CD4-positive, alpha-beta T cell (primary cell): Measurements from ENCODE around the gene TF. TPM values are rescaled to one million over a fixed set of nuclear protein-coding genes. Genes with fewer than 3 reads are reported as not detected.

Experiments used
- ATAC-seq: fragments of 200-7000 bp; cut with Tn5 transposase; one replicate; pipeline ENCODE4 v1.10.0; 2022; ENCODE audit warnings: mild to moderate bottlenecking; ENCODE audit not compliant: poor library complexity
- CTCF ChIA-PET: fragments of 350-600 bp; sonication (Branson Sonifier 250); formaldehyde crosslinking; loops from one replicate; lab custom pipeline; 2021; ENCODE audit warnings: antibody characterized with exemption, inconsistent platforms; lab: Charles Lee
- POLR2A ChIA-PET: fragments of 350-600 bp; sonication (Branson Sonifier 250); formaldehyde crosslinking; loops from one replicate; lab custom pipeline; 2021; ENCODE audit warnings: antibody characterized with exemption, inconsistent platforms; lab: Charles Lee
- DNase-seq, 14 experiments: peaks; one replicate each; pipeline ENCODE4 v3.0.0-alpha.2; 2013 to 2020; ENCODE audit warnings: mixed read lengths in 2 of 14
- H3K27ac ChIP-seq, 2 donors: one replicate each; pipeline versions ENCODE4 v1.5.1 to v1.7.0; 2013; ENCODE audit warnings: low read length in 2 of 2, low read depth in 1 of 2, mild to moderate bottlenecking in 1 of 2
- H3K27me3 ChIP-seq, 2 experiments: 1 replicate in 1 of 2; 2 replicates in 1 of 2; pipeline versions ENCODE4 v1.6.1 to v1.7.0; 2013; ENCODE audit warnings: low read length in 2 of 2, control low read depth in 1 of 2, mild to moderate bottlenecking in 1 of 2, moderate library complexity in 1 of 2; ENCODE audit not compliant: insufficient read depth in 2 of 2, control insufficient read depth in 1 of 2
- H3K36me3 ChIP-seq: one replicate; pipeline ENCODE4 v1.6.1; 2013; ENCODE audit warnings: low read length, control low read depth; ENCODE audit not compliant: insufficient read depth
- H3K4me1 ChIP-seq: one replicate; pipeline ENCODE4 v1.6.1; 2013; ENCODE audit warnings: low read length, control low read depth; ENCODE audit not compliant: insufficient read depth
- H3K4me3 ChIP-seq: one replicate; pipeline ENCODE4 v1.5.1; 2013; ENCODE audit warnings: mild to moderate bottlenecking, low read length, moderate library complexity
- H3K9me3 ChIP-seq, 2 experiments: 1 replicate in 1 of 2; 2 replicates in 1 of 2; pipeline versions ENCODE4 v1.6.1 to v1.7.0; 2013; ENCODE audit warnings: low read length in 2 of 2, mild to moderate bottlenecking in 2 of 2, control low read depth in 1 of 2, moderate library complexity in 1 of 2; ENCODE audit not compliant: control insufficient read depth in 1 of 2, insufficient read depth in 1 of 2
- H3K27ac Mint-ChIP-seq: one replicate; pipeline ENCODE4 v1.8.0; 2020; ENCODE audit warnings: mixed read lengths
- H3K27me3 Mint-ChIP-seq: one replicate; pipeline ENCODE4 v1.8.0; 2021; ENCODE audit warnings: mixed read lengths
- H3K36me3 Mint-ChIP-seq: one replicate; pipeline ENCODE4 v1.8.0; 2021; ENCODE audit warnings: low read depth, mixed read lengths
- H3K4me1 Mint-ChIP-seq: one replicate; pipeline ENCODE4 v1.8.0; 2021; ENCODE audit warnings: low read depth, mixed read lengths
- H3K4me3 Mint-ChIP-seq: one replicate; pipeline ENCODE4 v1.8.0; 2020; ENCODE audit warnings: mild to moderate bottlenecking, mixed read lengths
- H3K9me3 Mint-ChIP-seq: one replicate; pipeline ENCODE4 v1.8.0; 2020; ENCODE audit warnings: mixed read lengths
- CTCF ChIP-seq: fragments of 200-600 bp; IDR thresholded peaks from one replicate; pipeline ENCODE4 v1.8.0; 2022; ENCODE audit warnings: antibody characterized with exemption, mild to moderate bottlenecking
- intact Hi-C, 2 experiments: fragments of 100-400 bp; cut with DNase I in 1 of 2; cut with micrococcal nuclease in 1 of 2; formaldehyde crosslinking; loops; one replicate each; pipeline versions ENCODE4 v1.15.1 to v1.9.0; 2023 to 2025; cut with DNase I, micrococcal nuclease
- total RNA-seq, 174 experiments: library from RNA in 2 of 174; stranded (reverse) in 2 of 174; gene quantifications; one replicate each; pipeline ENCODE4 v1.2.3 and lab custom pipeline; 2021 to 2026

The TF gene
- total RNA-seq, 2 experiments from 2014 or later = 0.30 to 0.34 TPM

GRCh38 chr3:133832802-133833144 lies 86.6 kb downstream of the TF start:
- Mint-ChIP-seq H3K36me3 (no peaks in the 10 kb centered on the region), H3K27ac (no peak overlapping the region), H3K4me1 (no peaks in the 10 kb centered on the region), H3K9me3 (no peaks in the 10 kb centered on the region), H3K4me3 (no peak overlapping the region), H3K27me3 (no peaks in the 10 kb centered on the region)
- no peak overlapping the region for H3K4me3 ChIP-seq
- no peaks in the 10 kb centered on the region for H3K9me3 ChIP-seq
- intact Hi-C loops = no loop called here
- no peak for TF ChIP-seq CTCF
- ATAC-seq (no peak), DNase-seq (no peak)
- no peaks in the 10 kb centered on the region for H3K36me3 ChIP-seq
- H3K27ac ChIP-seq = no peak overlapping the region
- POLR2A ChIA-PET = no interaction called here
- H3K27me3 ChIP-seq = no peaks in the 10 kb centered on the region
- CTCF ChIA-PET = no interaction called here
- H3K4me1 ChIP-seq = no peaks in the 10 kb centered on the region

GRCh38 chr3:133833267-133833666 lies 87.1 kb downstream of the TF start:
- Mint-ChIP-seq H3K4me1 (no peaks in the 10 kb centered on the region), H3K4me3 (no peak overlapping the region), H3K27ac (no peak overlapping the region), H3K27me3 (no peaks in the 10 kb centered on the region), H3K9me3 (no peaks in the 10 kb centered on the region), H3K36me3 (no peaks in the 10 kb centered on the region)
- no peak overlapping the region for H3K4me3 ChIP-seq
- no peaks in the 10 kb centered on the region for H3K27me3 ChIP-seq
- no peaks in the 10 kb centered on the region for H3K9me3 ChIP-seq
- TF ChIP-seq CTCF = no peak
- intact Hi-C loops = no loop called here
- no peak for DNase-seq
- H3K27ac ChIP-seq = no peak overlapping the region
- H3K4me1 ChIP-seq = no peaks in the 10 kb centered on the region
- ChIA-PET CTCF (no interaction called here), POLR2A (no interaction called here)
- ATAC-seq = no peak
- H3K36me3 ChIP-seq = no peaks in the 10 kb centered on the region

GRCh38 chr3:133833880-133834620 lies 87.9 kb downstream of the TF start:
- Histone ChIP-seq H3K4me1 (no peaks in the 10 kb centered on the region), H3K9me3 (no peaks in the 10 kb centered on the region), H3K27me3 (no peaks in the 10 kb centered on the region), H3K36me3 (no peaks in the 10 kb centered on the region), H3K27ac (no peak overlapping the region), H3K4me3 (no peak overlapping the region)
- Mint-ChIP-seq H3K4me1 (no peaks in the 10 kb centered on the region), H3K27ac (no peak overlapping the region), H3K4me3 (no peak overlapping the region), H3K27me3 (no peaks in the 10 kb centered on the region), H3K9me3 (no peaks in the 10 kb centered on the region), H3K36me3 (no peaks in the 10 kb centered on the region)
- intact Hi-C loops = no loop called here
- ATAC-seq = no peak
- CTCF ChIA-PET = no interaction called here
- POLR2A ChIA-PET = no interaction called here
- TF ChIP-seq CTCF = no peak
- no peak for DNase-seq
